Fibroblast of lung (primary cell): ENCODE measurements around the gene OTUB2. TPM values are rescaled to one million over a fixed set of nuclear protein-coding genes. Genes with fewer than 3 reads are reported as not detected.

Experiments
- DNase-seq, 2 donors: peaks; one replicate each; pipeline versions ENCODE4 v3.0.0 to v3.0.0-alpha.2; 2010; ENCODE audit warnings: low read depth in 2 of 2
- H2AFZ ChIP-seq: 2 replicates; pipeline ENCODE4 v1.5.1; 2012; ENCODE audit warnings: low read length, control low read depth, inconsistent platforms
- H3K27ac ChIP-seq: 2 replicates; pipeline ENCODE4 v1.5.1; 2011; ENCODE audit warnings: low read length, control low read depth; ENCODE audit not compliant: insufficient read depth
- H3K27me3 ChIP-seq: 2 replicates; pipeline ENCODE4 v1.5.1; 2011; ENCODE audit warnings: mild to moderate bottlenecking, low read length; ENCODE audit not compliant: control insufficient read depth, insufficient read depth
- H3K36me3 ChIP-seq: 2 replicates; pipeline ENCODE4 v1.5.1; 2011; ENCODE audit warnings: low read length; ENCODE audit not compliant: control insufficient read depth, insufficient read depth
- H3K4me1 ChIP-seq: 2 replicates; pipeline ENCODE4 v1.5.1; 2011; ENCODE audit warnings: low read length; ENCODE audit not compliant: control insufficient read depth, insufficient read depth; ENCODE audit errors: extremely low read depth
- H3K4me2 ChIP-seq: 2 replicates; pipeline ENCODE4 v1.5.1; 2011; ENCODE audit warnings: low read length, control low read depth; ENCODE audit not compliant: insufficient read depth; ENCODE audit errors: extremely low read depth
- H3K4me3 ChIP-seq, 4 experiments: fragments of 200-600 bp in 1 of 4; sonication (generic) in 1 of 4; replicated peaks in 1 of 4; 2 replicates each; pipeline ENCODE4 v1.5.1; 2011 to 2016; ENCODE audit warnings: low read length in 4 of 4, low read depth in 3 of 4, mild to moderate bottlenecking in 3 of 4, control low read depth in 2 of 4, inconsistent platforms in 1 of 4, mixed read lengths in 1 of 4; ENCODE audit not compliant: insufficient read depth in 1 of 4; ENCODE audit errors: control extremely low read depth in 1 of 4
- H3K79me2 ChIP-seq: 2 replicates; pipeline ENCODE4 v1.5.1; 2012; ENCODE audit warnings: mild to moderate bottlenecking, low read length, inconsistent platforms; ENCODE audit not compliant: control insufficient read depth, insufficient read depth
- H3K9ac ChIP-seq: 2 replicates; pipeline ENCODE4 v1.5.1; 2011; ENCODE audit warnings: mild to moderate bottlenecking, low read length, control low read depth; ENCODE audit not compliant: insufficient read depth
- H3K9me3 ChIP-seq: 2 replicates; pipeline ENCODE4 v1.5.1; 2012; ENCODE audit warnings: low read depth, low read length; ENCODE audit not compliant: control insufficient read depth, insufficient read depth
- H4K20me1 ChIP-seq: 2 replicates; pipeline ENCODE4 v1.5.1; 2011; ENCODE audit warnings: low read length; ENCODE audit not compliant: control insufficient read depth, insufficient read depth; ENCODE audit errors: extremely low read depth
- CTCF ChIP-seq, 2 donors: IDR thresholded peaks in 1 of 2; conservative IDR thresholded peaks in 1 of 2; 1 replicate in 1 of 2; 2 replicates in 1 of 2; pipeline ENCODE4 v1.5.1; 2011 to 2012; ENCODE audit warnings: low read length in 2 of 2, control low read depth in 1 of 2, inconsistent platforms in 1 of 2, low read depth in 1 of 2, mild to moderate bottlenecking in 1 of 2
- EZH2 ChIP-seq: IDR thresholded peaks from 2 replicates; pipeline ENCODE4 v1.5.1; 2012; ENCODE audit warnings: low read length, control low read depth, mild to moderate bottlenecking; ENCODE audit errors: missing control alignments
- polyA plus RNA-seq, 2 donors: library from polyadenylated mRNA; depleted of rRNA in 1 of 2; stranded (reverse) in 1 of 2; unstranded in 1 of 2; fragments of >200 nt; gene quantifications; 2 replicates each; pipeline ENCODE4 v1.2.1, GENCODE V29; 2011 to 2012; ENCODE audit warnings: missing spikeins in 1 of 2
- total RNA-seq: library from RNA; depleted of rRNA; stranded (reverse); fragments of >200 nt; gene quantifications from 2 replicates; pipeline ENCODE4 v1.2.1, GENCODE V29; 2014

Gene OTUB2
- total and polyA plus RNA-seq, 2 donors (not counting 1 experiment from before 2014, with no cell fraction given) = 1.3 to 2.3 TPM

- Histone ChIP-seq H3K4me1 (peaks cover 5% of the 10 kb centered on the region), H3K4me3 (no peak overlapping the region), H3K36me3 (no peaks in the 10 kb centered on the region), H3K9ac (no peak overlapping the region), H3K27ac (no peak overlapping the region), H3K9me3 (no peaks in the 10 kb centered on the region), H3K79me2 (no peaks in the 10 kb centered on the region), H3K27me3 (no peaks in the 10 kb centered on the region), H2AFZ (no peak overlapping the region), H4K20me1 (no peaks in the 10 kb centered on the region), H3K4me2 (no peak overlapping the region)
- peak in 1 of 2 donors; percentile 51 for DNase-seq
- TF ChIP-seq CTCF (conservative IDR thresholded peaks at IDR 0.05 in 1 of 2, IDR thresholded peaks at IDR 0.05 in 1 of 2; ENCODE audit: low read depth in 1 of 2, low read length in 2 of 2) (no peak), EZH2 (no peak)
These were observed 63.3 kb downstream of the OTUB2 start for GRCh38 chr14:94089479-94089878.

GRCh38 chr14:94093418-94093817 lies 67.3 kb downstream of the OTUB2 start:
- no peak for TF ChIP-seq EZH2
- no peak for TF ChIP-seq CTCF (conservative IDR thresholded peaks at IDR 0.05 in 1 of 2, IDR thresholded peaks at IDR 0.05 in 1 of 2; ENCODE audit: low read depth in 1 of 2, low read length in 2 of 2)

GRCh38 chr14:94097091-94097490 lies 71.0 kb downstream of the OTUB2 start:
- Histone ChIP-seq H4K20me1 (no peaks in the 10 kb centered on the region), H3K9me3 (no peaks in the 10 kb centered on the region), H3K36me3 (no peaks in the 10 kb centered on the region), H3K79me2 (no peaks in the 10 kb centered on the region), H3K4me1 (peaks cover 7% of the 10 kb centered on the region), H3K27ac (no peak overlapping the region), H3K27me3 (no peaks in the 10 kb centered on the region), H3K4me2 (no peak overlapping the region), H2AFZ (no peak overlapping the region), H3K4me3 (no peak overlapping the region), H3K9ac (no peak overlapping the region)
- no peak for DNase-seq
- TF ChIP-seq EZH2 (no peak), CTCF (conservative IDR thresholded peaks at IDR 0.05 in 1 of 2, IDR thresholded peaks at IDR 0.05 in 1 of 2; ENCODE audit: low read depth in 1 of 2, low read length in 2 of 2) (no peak)

More at GRCh38 chr14:94093418-94093817, 67.3 kb downstream of the OTUB2 start:
- Histone ChIP-seq H4K20me1 (no peaks in the 10 kb centered on the region), H3K4me2 (no peak overlapping the region), H3K27ac (no peak overlapping the region), H3K27me3 (no peaks in the 10 kb centered on the region), H3K4me3 (no peak overlapping the region), H3K9ac (no peak overlapping the region), H3K36me3 (no peaks in the 10 kb centered on the region), H2AFZ (no peak overlapping the region), H3K79me2 (no peaks in the 10 kb centered on the region), H3K9me3 (no peaks in the 10 kb centered on the region), H3K4me1 (peaks cover 3% of the 10 kb centered on the region)
- DNase-seq = no peak

Other genes starting within 250 kb of the OTUB2 start
- gene PRIMA1, start 237.9 kb upstream of the OTUB2 start, total RNA-seq = not detected in 2 replicates
- not detected in 2 replicates for gene PRIMA1, start 237.9 kb upstream of the OTUB2 start, polyA plus RNA-seq
- gene FAM181A, start 99.0 kb upstream of the OTUB2 start, total RNA-seq = not detected in 2 replicates
- gene FAM181A, start 99.0 kb upstream of the OTUB2 start, polyA plus RNA-seq = not detected in 2 replicates
- 0.51 and 0.99 TPM in 2 replicates for gene ASB2, start 49.8 kb upstream of the OTUB2 start, total RNA-seq
- gene ASB2, start 49.8 kb upstream of the OTUB2 start, polyA plus RNA-seq = 0.91 and 1.5 TPM in 2 replicates
- not detected in 2 replicates for gene CCDC197, start 29.0 kb upstream of the OTUB2 start, total RNA-seq
- gene CCDC197, start 29.0 kb upstream of the OTUB2 start, polyA plus RNA-seq = not detected in 2 replicates
- 103 and 143 TPM in 2 replicates for gene DDX24, start 54.9 kb downstream of the OTUB2 start, total RNA-seq
- 192 and 244 TPM in 2 replicates for gene DDX24, start 54.9 kb downstream of the OTUB2 start, polyA plus RNA-seq
- gene IFI27L1, start 55.0 kb downstream of the OTUB2 start, total RNA-seq = 8.5 and 14.4 TPM in 2 replicates
- gene IFI27L1, start 55.0 kb downstream of the OTUB2 start, polyA plus RNA-seq = 20.3 and 26.0 TPM in 2 replicates
- gene IFI27, start 84.4 kb downstream of the OTUB2 start, total RNA-seq = 7.9 and 11.6 TPM in 2 replicates
- gene IFI27, start 84.4 kb downstream of the OTUB2 start, polyA plus RNA-seq = 8.3 and 32.2 TPM in 2 replicates
- 114 and 225 TPM in 2 replicates for gene IFI27L2, start 103.3 kb downstream of the OTUB2 start, total RNA-seq
- gene IFI27L2, start 103.3 kb downstream of the OTUB2 start, polyA plus RNA-seq = 91.4 and 104 TPM in 2 replicates
- 0.51 and 0.99 TPM in 2 replicates for gene PPP4R4, start 148.0 kb downstream of the OTUB2 start, total RNA-seq
- 0.35 and 0.61 TPM in 2 replicates for gene PPP4R4, start 148.0 kb downstream of the OTUB2 start, polyA plus RNA-seq